NCI-H526 (cell line): ENCODE measurements around the gene LITAFD.
"Not testable (repeated sequence)": the region's sequence is repeated elsewhere in the genome, so short reads cannot be mapped to it uniquely, and the experiment has no call there.

Experiments
- DNase-seq, 2 experiments: peaks; one replicate each; lab custom pipeline; 2025; lab: John Stamatoyannopoulos, UW

LITAFD gene

DNA sequence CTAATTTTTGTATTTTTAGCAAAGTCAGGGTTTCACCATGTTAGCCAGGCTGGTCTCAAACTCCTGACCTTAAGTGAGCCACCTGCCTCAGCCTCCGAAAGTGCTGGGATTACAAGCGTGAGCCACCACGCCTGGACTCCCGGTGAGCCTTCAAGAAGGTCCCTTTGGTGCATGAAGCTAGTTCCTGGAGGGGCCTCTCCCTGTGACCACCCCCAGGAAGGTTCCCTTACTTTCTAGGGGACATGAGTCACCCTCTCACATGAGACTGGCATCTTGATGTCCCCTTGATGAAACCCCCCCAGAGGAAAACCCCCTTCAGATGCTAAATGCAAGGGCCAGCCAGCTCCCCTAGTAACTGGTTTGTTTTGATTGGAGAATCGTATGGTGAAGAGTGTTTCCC, 26.2 kb upstream of the LITAFD start:
- DNase-seq, result no peak

DNA sequence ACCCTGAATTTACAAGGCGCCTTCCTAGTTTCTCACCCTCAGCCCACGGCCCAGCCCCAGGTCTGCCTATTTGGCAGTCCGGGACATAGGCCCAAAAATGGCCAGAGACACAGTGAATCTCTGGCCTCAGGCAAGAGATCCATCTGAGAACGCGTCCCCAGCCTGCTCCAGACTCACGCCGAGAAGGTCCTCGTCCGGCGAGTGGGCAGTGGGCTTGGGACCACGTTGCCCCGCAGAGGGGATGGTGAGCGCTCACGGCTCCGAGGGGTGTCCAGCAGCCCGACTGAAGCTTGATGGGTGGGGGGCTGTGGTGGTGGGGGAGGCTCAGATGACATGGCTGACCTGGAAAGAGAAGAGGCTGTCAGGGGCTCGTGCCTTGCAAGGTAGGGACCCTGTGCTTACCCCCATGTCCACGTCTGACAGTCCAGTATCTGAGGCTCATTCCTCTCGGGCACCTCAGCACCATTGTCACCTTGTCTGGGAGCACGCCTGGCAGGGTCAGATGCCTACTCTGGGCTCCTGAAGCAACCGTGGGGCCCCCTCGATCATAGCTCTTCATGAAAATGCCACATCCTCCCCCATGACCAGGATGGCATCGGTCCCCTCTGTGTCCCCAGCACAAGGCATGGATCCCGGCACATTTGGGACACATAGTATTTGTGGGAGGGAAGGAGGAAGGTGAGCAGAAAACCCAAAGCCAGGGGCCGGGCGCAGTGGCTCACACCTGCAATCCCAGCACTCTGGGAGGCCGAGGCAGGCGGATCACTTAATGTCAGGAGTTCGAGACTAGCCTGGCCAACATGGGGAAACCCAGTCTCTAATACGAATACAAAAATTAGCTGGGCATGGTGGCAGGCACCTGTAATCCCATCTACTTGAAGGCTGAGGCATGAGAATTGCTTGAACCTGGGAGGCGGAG, 22.9 kb upstream of the LITAFD start:
- no peak for DNase-seq

DNA sequence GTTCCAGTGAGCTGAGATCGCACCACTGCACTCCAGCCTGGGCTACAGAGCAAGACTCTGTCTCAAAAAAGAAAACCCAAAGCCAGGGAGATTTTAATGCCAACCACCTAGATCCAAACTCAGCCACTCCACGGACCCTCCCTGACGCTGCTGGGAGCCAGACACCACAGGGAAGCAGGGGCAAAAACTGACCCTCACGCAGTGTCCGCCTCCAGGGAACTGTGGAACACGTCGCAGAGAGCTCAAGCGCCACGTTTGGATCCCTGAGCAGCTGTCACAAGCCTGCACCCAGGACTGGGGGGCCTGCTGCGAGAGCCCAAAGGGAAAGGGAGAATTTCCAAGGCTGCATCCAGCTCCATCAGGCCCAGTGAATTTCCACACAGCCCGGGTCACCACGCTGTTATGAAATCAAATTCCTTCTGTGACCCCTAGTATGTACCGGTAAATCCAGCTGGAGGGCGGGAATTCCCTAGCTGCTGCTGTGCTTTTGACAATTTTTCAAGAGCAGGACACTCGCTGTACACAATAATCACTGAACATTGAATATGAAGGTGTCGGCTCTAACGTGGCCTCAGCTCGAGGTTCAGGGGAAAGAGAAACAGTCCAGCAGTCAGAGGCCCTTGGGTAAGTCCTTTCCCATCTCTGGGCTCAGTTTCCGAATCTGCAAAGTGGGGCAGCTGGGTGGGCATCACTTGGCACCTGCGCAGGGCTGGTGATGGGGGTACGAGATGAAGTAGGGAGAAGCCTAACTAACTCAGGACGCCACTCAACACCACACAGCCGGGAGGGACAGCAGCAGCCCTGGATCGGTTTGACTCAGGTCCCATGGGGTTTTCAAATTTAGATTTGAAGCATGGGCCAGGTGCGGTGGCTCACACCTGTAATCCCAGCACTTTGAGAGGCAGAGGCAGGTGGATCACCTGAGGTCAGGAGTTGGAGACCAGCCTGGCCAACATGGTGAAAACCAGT, 22.0 kb upstream of the LITAFD start:
- no peak for DNase-seq

DNA sequence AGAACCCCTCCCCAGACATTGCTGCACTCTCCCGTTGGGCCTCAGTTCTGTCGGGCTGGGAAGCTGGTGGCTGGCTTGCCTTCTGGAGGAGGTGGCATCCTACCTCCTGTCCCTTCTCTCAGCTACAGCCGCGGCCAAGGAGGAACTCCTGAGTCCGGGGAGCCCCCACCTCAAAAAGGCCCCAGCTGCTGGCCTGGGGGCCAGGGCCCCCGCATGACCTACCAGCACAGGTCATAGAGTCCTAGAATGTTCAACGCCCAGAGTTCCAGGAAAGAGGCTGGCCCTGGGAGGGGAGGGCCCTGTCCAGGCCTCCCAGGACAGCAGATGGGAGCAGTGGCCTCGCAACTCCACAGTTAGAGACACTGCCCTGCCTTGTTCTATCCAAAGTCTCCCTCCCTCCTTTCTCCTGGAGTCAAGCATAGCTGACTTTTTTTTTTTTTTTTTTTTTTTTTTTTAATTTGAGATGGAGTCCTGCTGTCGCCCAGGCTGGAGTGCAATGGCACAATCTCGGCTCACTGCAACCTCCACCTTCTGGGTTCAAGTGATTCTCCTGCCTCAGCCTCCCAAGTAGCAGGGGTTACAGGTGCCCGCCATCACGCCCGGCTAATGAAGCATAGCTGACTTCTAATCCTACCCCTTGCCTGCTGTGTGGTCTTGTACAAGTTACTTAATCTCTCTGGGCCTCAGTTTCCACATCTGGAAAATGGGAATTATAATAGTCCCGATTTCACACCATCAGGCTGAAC, 20.4 kb upstream of the LITAFD start:
- no peak for DNase-seq

DNA sequence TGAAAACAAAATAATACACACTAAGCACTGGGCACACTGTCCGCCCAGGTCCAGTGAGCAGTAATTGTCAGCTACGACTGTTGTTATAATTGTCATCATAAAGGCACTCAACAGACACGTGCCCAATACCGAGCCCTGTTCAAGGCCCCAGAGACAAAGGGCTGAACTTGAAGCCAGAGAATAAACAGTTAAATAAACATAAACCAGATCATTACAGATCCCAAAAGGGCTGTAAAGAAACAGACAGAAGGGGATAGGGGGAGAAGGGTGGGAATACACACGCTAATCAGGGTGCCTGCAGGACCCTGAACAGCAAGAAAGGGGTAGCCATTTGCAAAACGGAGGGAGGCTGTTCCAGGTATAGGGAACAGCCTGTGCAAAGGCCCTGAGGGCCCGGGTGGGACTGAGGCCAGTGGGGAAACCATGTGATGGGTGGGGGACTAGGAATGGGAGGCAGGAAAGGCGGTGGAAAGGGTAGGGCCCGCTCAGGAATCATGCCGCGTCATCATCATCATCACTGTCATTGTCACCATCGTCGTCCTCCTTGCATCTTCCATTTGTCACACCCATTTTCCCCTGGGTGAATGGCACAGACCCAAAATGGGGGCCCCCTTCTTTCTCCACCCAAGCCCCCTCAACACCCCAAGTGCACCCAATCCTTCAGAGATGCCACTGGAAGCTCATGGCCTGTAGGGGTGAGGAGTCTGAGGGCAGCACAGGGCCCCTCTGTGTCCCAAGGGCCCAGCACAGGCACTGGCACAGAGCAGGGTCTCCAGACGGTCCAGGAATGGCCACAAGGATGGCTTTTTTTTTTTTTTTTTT, 19.6 kb upstream of the LITAFD start:
- no peak for DNase-seq

DNA sequence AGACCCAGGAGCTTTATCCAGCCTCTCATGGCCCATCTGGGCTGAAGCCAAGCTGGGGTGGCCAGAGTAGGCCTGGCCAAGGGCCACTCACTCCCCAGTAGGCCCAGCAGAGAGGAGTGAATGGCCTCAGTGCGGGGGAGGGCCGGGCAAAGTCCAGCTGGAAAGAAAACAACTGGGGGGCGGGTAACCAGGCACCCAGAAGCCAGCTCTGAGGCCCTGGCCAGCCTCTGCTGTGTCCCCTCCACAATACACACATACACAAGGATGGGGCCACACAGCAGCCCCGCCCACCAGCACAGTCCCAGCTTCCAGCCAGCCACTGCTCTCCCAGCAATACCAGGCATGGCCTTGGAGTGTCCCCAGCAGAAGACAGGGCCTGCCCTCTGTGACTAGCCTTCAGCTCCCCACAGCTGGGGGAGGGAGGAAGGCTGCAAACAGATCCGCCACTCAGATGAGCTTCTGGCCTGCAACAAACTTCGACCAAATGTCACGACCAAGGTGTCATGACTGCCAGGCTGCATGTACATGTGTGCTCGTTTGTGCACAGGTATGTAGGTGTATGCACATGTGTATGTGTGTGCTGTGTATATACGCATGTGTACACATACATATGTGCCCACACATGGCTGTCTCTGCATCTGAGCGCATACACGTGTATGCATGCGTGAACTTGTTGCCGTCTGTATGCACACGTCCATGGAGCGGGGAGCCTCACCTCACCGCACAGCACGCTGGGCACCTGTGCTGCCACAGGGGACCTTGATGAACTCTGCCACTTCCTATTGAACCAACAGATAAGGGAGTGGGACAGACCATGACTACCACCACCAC, 18.3 kb upstream of the LITAFD start:
- DNase-seq, result peak in 1 of 2 experiments; percentile 15

DNA sequence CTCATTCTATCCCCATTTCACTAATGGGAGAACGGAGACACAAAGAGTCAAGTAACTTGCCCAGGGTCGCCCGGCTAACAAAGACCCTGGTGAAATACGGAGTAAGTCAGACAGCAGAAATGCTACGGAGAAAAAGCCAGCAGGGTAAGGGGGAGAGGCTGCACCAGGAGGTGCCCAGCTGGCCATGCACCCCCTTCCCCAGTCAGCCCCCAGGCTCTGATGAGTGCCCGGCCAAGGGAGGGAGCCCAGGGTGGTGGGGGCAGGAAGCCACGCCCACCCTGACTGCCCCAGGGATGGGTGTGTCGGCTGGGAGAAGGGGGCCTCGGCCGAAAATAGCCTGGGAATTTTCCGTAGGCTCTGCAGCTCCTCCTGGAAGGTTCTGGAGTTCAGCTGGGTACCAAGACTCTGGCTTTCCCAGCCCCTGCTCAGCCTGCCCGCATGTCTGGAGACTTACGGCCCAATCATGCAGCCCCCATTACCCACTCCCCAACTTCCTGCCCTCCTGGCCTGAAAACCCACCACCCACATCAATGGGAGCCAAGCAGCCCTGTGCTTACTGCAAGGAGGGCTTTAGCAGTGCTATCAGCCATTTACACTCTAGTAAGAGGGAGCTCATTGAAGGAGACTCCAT, 17.6 kb upstream of the LITAFD start:
- no peak for DNase-seq

DNA sequence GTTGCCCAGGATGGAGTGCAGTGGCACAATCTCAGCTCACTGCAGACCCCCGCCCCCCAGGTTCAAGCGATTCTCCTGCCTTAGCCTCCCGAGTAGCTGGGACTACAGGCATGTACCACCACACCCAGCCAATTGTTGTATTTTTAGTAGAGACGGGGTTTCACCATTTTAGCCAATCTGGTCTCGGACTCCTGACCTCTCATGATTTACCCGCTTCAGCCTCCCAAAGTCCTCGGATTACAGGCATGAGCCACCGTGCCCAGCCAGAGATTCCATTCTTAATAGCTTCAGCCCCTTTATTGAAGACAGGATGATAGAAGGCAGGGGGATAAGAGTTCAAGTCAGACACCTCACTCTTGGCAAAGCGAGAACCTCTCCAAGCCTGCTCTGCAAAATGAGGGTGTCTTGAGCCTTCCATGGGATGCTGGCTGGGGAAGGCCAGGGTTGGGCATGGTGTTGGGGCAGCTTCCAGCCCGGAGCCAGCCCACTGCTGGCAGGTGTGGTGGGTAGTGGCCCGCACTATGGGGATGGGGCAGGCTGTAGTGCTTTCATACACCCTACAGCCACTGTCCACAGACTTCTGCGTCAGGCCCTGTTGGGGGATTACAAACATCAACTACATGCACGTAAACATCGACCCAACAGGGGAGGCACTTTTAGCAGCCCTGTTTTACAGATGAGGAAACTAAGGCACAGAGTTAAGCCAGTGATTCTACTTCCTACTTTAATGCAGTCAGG, 16.8 kb upstream of the LITAFD start:
- DNase-seq, result no peak

DNA sequence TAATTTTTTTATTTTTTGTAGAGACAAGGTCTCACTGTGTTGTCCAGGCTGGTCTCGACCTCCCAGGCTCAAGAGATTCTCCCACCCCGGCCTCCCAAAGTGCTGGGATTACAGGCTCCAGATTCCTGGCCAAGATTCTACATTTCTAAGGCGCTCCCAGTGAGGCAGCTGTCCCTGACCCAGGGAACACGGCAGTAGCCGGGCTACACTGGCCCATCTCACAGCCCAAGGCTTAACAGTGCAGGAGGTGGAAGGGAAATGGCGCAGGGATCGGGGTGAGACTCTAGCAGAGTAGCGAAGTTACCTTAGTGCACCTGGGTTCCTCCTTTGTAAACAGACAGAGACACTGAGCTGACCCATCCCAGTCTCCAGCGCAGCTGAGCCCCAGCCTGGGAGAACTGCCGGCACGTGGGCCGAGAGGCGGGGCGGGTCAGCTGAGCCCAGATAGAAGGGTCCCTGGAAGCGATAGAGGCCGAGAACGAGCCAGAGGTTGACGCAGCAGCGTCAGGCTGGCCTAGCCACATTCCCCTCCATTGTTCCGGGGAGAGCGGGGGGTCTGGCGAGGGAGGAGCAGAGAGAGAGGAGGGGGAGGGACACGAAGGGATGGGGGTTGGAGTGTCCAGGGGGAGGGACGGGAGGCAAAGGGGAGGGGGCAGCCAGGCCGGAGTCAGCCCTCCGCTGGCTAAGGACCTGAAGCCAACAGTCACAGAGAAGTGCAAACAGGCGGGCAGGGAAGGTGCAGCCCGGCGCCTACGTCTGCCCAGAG, 15.8 kb upstream of the LITAFD start:
- peak; percentile 42 to 74 for DNase-seq

DNA sequence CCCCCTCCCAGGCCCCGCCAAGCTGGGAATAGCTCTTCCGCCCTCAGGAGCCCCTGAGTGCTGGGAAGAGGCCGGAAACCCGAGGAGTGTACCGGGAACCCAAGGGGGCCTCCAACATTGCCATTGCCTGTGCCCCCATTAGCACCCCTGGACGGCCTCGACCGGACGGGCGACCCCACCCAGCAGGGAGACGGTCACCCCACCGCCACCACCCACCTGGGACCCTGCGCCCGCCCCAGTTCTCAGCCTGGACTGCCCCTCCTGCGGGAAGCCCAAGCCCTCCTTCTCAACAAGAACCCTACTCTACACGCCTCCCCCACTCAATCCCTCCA, 15.3 kb upstream of the LITAFD start:
- no peak for DNase-seq

DNA sequence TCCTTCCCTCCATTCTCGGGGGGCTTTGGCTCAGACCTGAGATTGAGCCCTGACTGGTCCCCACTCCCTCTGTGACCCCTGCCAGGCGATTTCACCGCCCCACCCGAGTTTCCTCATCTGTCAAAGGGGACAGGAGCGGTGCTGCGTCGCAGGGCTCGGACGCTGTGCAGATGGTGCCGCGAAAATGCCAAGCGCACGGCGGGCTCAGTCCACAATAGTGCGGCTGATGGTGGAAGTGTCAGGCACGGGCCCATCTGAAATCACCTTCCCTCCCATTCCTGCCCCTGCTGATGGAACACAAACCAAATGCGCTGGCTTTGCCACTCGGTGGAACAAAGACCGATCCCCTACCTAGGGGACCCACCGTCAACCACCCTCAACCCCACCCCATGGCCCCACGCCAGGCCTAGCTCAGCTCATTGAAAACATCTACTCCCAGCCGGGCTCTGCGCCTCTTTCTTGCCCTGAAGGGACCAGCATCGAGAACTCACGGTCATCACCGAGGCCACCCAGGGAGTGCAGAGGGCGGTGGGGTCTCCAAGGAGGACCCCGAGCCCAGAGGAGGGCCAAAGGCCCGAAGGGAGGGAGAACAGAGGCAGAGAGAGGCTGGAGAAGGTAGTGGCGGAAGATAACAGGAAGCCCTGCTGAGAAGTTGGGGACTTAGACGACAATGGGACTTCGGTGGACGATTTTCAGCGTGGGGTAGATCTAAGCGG, 14.8 kb upstream of the LITAFD start:
- peak in 1 of 2 experiments; percentile 43 for DNase-seq

DNA sequence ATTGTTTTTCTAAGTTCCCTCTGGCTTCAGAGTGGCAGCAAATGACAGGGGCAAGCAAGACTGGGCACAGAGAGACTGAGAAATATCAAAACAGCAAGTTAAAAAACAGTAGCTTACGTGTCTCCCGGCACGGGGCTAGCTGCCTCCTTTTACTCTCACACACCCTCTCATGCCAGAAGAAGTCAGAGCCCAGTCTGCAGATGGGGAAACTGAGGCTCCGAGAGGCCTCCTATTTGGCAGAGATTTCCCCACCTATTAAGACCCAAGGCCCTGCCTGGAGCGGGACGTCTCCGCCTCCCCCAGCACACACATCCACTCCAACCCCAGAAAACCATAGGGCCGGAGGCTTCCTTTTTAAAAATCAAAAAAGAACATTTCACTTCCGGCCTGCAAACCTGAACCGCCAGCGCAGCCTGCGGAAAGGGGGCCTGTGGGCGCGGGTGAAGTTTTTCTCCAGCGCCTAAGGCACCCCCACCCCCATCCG, 14.2 kb upstream of the LITAFD start:
- DNase-seq, result no peak

DNA sequence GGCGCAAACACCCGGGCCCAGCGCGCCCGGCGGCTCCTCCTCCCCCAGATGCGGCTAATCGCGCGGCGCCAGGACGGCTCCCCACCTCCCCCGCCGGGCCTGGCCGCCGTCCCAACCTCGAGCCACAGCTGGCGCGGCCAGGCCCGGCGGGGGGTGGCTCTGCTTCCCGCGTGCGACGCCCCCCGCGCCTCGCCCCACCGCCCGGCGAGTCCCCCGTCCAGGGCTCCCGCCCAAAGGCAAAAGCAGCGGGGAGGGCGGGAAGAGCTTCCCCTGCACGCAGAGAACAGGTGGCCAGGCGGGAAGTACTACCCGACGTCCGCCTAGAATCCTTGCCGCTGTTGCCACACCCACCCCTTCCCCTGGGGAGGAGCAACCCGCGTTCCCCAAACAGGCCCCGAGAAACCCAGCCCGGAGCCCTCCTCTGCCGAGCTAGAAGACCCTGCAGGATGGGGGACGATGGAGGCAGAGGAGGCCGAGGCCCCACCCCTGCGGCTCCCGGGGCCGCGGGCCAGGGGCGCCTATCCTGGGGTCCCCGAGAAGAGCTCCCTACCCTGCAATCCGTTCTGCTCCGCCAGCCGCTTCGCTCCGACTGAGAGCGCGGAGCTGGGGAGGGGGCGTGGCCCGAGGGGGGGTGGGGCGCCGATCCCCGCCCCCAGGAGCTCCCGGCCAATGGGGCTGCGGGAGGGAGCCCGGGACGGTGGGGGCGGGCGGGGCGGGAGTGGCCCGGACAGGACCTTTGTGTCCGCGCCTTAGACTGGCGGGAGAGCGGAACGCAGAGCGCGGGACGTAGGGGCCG, 13.5 kb upstream of the LITAFD start, which contains the start of gene CARHSP1:
TSS of gene CARHSP1 (minus strand) at position 591 of the 796 bp plus-strand sequence. CDS start 9,678 bp downstream, outside the sequence.
- peak; percentile 80 to 95 for DNase-seq

DNA sequence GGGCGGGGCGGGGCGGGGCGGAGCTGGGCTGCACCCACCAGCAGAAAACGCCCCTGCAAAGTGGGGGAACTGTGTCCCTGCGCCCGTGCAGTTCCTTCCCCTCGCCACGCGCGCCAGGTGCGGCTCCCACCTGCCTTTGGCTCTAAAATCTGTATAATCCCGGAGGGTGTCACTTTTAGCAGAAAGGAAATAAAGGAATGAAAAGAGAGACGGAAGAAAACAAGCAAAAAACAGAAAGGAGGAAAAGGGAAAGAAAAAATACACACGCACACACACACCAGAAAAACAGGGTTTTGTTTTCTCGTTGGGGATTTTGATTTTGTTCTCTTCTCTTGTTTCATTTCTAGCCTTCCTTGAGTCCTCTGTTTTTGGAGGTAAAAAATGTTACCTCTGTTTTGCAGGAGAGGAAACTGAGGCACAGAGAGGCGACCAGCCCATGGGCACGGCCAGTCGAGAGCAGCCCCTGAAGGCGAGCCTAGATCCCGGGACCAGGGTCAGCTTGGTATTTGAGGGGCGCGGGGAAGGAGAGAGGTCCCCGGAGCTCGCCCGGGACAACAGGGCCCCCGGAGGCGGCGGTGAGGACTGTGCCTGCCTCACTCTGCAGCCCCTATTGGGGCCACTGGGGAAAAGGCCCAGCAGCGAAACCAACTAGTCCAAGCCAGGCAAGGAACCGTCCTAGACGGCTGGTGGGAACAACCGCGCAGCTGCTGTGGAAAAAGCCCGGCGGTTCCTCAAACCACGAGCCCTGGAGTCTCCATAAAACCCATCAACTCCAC, 12.8 kb upstream of the LITAFD start:
- DNase-seq, result peak in 1 of 2 experiments; percentile 15

DNA sequence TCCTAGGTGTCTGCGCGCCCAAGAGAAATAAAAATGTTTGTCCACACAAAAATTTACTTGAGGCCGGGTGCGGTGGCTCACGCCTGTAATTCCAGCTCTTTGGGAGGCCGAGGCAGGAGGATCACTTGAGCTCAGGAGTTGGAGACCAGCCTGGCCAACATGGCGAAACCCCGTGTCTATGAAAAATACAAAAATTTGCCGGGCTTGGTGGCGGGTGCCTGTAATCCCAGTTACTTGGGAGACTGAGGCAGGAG, 12.2 kb upstream of the LITAFD start:
- not testable (repeated sequence) for DNase-seq

DNA sequence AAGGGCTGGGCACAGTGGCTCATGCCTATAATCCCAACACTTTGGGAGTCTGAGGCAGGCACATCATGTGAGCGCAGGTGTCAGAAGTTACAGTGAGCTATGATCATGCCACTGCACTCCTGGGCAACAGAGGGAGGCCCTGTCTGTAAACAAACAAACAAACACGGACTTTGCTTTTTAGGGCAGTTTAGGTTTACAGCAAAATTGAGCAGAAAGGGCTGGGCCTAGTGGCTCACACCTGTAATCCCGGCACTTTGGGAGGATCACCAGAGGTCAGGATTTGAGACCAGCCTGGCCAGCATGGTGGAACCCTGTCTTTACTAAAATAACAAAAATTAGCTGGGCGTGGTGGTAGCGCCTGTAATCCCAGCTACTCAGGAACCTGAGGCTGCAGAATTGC, 10.1 kb upstream of the LITAFD start:
- no peak for DNase-seq
